ENCODE measurements around the gene ENTPD6.
"Not testable (repeated sequence)": the region's sequence is repeated elsewhere in the genome, so short reads cannot be mapped to it uniquely, and the experiment has no call there.

Gene ENTPD6

DNA sequence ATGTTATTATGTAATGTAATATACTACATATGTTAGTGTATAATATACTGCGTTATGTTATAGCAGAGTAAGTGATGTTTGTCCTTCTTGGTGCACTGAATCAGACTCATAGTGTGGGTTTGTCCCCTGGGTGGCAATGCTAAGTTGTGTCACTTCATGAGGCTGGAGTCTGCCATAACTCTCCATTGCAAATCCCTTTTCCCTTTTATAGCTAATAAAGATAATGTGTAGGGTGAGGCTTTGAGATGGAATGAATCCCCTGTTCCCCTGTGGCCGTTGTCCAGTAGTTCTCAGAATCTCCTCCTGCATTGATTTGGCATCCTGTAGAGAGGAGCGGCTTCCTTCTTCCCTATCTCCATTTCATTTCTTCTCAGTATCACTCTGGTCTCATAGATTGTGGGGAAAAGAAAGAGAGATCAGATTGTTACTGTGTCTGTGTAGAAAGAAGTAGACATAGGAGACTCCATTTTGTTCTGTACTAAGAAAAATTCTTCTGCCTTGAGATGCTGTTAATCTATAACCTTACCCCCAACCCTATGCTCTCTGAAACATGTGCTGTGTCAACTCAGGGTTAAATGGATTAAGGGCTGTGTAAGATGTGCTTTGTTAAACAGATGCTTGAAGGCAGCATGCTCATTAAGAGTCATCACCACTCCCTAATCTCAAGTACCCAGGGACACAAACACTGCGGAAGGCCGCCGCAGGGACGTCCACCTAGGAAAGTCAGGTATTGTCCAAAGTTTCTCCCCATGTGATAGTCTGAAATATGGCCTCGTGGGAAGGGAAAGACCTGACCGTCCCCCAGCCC is 45.5 kb downstream of the ENTPD6 start:
- not testable (repeated sequence) for DNase-seq (ENCODE audit: low spot score)

DNA sequence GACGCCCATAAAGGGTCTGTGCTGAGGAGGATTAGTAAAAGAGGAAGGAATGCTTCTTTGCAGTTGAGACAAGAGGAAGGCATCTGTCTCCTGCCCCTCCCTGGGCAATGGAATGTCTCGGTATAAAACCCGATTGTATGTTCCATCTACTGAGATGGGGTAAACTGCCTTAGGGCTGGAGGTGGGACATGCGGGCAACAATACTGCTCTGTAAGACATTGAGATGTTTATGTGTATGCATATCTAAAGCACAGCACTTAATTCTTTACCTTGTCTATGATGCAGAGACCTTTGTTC is 46.1 kb downstream of the ENTPD6 start:
- DNase-seq (ENCODE audit: low spot score) = not testable (repeated sequence)

DNA sequence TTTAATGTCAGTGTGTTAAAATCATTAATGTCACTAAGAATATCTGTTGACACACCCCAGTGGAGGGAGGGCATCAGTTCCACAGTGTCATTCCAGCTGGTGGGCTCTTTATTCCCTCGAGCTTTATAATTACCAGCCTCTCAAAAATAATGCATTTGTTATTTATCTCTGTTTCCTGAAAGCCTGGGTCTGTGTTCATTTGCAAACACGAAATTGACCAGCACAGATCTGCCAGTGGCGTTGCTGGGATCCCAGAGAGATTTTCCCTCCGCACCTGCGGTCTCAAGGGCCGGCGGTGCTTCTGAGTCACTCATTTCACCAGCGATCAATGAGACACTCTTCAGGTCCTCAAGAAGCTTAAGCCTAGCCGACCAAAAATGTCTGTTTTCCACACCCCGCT is 46.7 kb downstream of the ENTPD6 start:
- DNase-seq (ENCODE audit: low spot score) = no peak

DNA sequence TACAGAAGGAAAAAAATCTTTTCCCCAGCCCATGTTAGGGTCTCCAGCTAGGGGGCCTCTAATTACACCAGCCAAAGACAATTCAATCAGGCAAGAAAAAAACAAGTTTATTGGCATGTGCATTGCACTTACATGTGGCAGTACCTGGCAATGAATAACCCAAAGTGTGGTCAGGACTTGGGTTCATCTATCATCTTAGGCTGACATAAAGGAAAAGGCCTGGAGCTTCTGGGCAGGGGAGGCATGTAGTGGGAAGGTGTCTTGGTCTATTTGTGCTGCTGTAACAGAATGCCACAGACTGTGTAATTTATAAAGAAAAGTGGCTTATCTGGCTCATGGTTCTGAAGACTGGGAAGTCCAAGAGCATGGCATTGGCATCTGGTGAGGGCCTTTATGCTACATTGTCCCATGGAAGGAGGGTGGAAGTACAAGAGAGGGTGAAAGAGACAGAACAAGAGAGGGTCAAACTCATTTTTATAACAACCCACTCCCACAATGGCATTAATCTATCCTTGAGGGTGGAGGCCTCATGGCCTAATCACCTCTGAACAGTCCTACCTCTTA is 48.0 kb downstream of the ENTPD6 start:
- no peak for DNase-seq (ENCODE audit: low spot score)

DNA sequence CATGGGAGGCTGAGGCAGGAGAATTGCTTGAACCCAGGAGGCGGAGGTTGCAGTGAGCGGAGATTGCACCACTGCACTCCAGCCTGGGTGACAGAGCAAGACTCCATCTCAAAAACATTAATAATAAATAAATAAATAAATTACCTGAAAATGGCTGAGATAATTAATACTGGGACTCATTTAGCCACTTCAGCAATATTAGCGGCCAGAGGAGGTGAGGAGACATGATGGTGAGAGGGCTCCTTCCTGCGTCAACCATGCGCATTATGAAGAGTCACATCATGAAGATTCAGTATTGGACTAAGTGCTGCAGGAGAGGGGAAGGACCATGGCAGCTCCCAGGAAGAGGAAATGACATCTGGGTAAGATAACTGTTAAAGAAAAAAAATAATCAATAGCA is 49.5 kb downstream of the ENTPD6 start:
- DNase-seq (ENCODE audit: low spot score) = no peak

DNA sequence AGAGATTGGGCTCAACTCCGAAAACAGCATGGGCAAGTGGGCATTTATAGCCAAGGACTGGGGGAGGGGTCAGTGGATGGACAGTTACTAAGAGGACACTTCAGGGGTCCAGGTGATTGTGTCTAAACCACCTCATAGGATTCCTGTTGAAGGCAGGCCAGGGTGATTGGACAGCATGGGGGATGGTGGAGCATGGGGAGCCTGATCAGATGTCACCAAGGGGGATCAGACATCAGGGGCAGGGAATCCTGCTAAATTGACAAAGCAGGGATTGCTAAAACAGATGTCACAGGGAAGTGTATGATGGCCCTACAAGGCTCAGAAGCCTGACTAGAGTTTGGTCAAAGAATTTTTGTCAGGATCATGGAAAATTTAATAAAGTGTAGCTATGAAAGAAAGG is 49.9 kb downstream of the ENTPD6 start:
- no peak for DNase-seq (ENCODE audit: low spot score)

DNA sequence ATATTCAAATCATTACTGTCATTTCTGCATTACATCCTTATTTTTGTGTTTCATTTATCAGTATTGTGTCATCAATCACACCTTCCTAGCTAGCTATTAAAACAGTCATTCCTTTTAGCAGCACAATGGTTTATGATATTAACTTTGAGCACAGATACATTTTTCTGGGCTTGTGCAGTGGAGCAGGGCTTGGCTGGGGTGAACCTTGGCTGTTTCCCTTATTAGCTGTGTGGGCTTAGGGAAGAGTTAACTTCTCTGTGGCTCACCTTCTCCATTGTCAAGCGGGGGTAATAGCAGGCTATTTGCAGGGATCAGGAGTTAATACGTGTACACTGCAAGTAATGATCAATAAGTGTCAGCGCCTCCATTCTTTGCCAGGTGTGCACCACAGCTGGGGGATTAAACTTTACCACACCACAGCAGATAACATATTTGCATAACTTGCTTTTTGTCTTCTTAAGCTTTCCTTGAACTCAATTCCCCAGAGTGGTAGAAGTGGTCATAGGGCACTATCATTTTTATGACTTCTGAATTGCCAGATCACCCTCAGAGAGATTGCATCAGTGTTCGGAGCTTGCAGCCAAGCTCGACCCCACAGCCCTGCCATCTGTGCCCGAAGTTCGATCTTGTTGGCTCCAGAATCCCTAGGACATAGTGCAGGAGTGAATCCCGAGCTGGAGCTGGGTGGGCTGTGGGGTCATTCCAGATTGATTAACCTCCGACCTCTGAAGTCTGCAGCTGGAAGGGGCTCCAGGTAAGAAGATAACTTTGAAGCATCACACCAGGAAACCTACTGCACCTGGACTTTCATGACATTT is 50.9 kb downstream of the ENTPD6 start:
- peak; percentile 40 for DNase-seq (ENCODE audit: low spot score)

- DNase-seq (ENCODE audit: low spot score) = peak; percentile 83
Observed at GRCh38 chr20:25247000-25247517, 51.5 kb downstream of the ENTPD6 start.

GRCh38 chr20:25247518-25247955 is 52.0 kb downstream of the ENTPD6 start:
- DNase-seq (ENCODE audit: low spot score) = peak; percentile 72

DNA sequence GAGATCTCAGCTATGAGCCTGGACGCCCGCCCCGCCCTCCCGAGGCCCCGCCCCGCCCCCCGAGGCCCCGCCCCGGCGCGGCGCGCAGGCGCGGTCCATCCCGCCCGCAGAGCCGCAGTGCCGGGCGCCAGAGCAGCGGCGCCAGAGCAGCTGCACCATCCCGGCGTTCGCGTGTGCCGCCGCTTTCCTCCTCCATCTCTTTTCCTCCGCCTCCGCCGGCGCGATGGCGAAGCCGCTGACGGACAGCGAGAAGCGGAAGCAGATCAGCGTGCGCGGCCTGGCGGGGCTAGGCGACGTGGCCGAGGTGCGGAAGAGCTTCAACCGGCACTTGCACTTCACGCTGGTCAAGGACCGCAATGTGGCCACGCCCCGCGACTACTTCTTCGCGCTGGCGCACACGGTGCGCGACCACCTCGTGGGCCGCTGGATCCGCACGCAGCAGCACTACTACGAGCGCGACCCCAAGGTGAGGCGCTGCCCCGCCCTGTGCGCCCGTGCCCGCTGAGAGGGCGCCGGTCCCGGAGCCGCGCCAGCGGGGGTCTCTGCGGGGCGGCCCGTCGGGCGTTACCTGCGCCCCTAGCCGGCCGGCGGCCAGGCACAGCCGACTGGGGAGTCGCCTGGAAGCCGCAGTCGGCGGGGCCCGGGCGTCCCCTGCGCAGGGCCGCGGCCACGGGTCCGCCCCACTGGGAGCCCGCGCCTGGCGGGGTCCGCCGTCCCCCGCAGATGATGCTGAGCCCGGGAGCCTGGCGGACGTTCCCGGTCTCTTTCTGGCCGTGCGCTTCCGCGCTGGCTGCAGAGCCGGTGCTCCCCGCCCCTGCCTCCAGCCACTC is 52.7 kb downstream of the ENTPD6 start, which contains the start of gene PYGB:
PYGB (plus strand) TSS at position 130 of the 830 bp plus-strand sequence; CDS start at position 224, 94 bp downstream.
- peak; percentile 84 for DNase-seq (ENCODE audit: low spot score)

GRCh38 chr20:25248786-25249172 is 53.3 kb downstream of the ENTPD6 start:
- DNase-seq (ENCODE audit: low spot score) = no peak

- no peak for DNase-seq (ENCODE audit: low spot score)
Observed at GRCh38 chr20:25249198-25249931, 53.9 kb downstream of the ENTPD6 start.

DNA sequence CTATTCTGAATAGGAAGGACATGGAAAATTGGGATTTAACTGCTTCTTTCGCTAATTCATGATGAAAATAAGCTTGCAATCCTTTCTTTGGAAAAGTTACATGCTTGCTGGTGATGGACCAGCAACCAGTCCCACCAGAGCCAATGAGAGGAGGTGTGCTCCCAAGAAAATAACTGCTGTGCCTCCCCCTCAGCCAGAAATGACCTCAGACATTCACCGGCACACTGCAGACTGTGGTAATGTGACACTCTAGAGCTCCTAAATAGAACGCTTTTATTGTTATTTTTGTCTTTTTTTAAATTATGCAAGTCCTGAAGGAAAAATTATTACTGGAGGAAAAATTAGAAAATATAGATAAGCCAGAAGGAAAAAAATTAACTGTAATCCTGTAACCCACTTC is 55.0 kb downstream of the ENTPD6 start:
- DNase-seq (ENCODE audit: low spot score) = no peak

DNA sequence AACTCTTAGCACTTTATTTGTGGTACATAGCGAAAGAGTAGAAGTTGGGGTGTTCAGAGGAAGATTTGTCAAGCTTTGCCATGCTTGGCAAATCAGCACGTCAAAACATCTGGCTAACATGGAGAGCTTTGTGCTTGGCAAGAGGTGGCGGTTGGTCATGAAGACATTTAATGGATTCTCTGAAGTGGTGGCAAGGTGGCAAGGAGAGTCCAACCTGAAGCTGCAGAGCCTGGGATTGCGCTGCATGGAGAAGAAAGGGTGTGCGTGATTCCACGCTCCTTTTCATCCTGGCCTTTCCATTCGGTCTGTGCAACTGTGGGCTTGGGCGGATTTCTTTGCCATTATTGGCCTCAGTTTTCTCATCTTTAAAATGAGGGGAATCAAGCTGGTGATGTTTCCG is 55.5 kb downstream of the ENTPD6 start:
- DNase-seq (ENCODE audit: low spot score) = no peak

DNA sequence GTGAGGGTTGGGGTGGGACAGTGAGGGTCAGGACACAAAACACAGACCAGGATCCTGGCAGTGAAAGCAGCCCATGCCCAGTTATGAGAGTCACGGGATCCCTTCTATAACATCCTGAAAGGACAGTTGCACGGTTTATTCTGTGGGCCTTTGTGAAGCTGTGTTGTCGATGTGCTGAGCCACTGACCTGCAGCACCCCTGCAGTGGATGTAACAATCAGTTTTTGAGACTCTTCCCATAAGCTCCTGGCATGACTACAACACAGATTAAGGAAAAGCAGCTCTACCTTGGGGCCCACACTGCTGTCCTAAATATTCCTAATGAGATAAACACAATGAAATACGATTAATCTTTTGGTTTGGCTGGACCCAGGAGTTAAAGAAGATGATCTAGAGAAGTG is 56.0 kb downstream of the ENTPD6 start:
- no peak for DNase-seq (ENCODE audit: low spot score)

DNA sequence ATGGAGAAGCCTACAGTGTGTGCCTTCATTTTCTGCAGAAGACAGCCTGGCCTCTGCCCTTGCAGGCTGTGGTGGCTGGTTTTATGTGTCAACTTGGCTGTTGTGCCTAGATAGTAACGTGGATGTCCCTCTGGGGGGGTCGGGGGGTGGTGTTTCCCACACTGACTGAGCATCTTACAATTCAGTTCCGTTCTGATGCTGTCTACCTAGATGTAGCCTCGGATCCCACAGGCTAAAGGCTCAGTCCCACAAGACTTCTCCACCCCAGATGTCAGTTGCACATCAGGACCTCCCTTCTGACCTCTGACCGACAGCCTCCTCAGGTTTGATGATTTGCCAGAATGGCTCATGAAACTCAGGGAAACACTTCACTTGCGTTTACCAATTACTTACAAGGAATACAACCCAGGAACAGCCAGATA is 56.7 kb downstream of the ENTPD6 start:
- no peak for DNase-seq (ENCODE audit: low spot score)

GRCh38 chr20:25252686-25253421 is 57.3 kb downstream of the ENTPD6 start:
- no peak for DNase-seq (ENCODE audit: low spot score)

- DNase-seq (ENCODE audit: low spot score) = no peak
Observed at GRCh38 chr20:25253606-25254275, 58.2 kb downstream of the ENTPD6 start.

DNA sequence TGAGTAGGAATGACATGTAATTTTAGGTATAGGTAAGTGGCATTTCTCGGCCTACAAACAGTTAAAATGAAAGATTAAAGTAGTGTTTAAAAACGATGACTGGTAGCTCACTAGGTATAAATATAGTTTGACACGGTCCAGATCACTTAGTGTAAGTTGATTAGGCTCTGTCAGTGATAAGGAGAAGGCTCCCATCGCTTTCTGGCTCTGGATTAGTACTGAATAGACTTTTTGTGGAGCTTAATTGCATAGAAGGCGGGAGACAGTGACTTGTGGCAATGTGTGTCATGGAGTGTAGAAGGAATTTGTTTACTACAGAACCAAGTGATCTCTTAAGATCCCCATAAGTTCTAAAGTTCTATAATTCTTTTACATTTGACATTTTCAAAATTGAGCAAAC is 59.1 kb downstream of the ENTPD6 start:
- DNase-seq (ENCODE audit: low spot score) = peak; percentile 97
